Tibial nerve (tissue), 4 donors: ENCODE data around the gene TTL.

ENCODE experiments used
- EP300 ChIP-seq, 2 donors: sonication (generic); formaldehyde crosslinking; IDR thresholded peaks; one replicate each; pipeline ENCODE4 v1.6.1; 2017; ENCODE audit warnings: antibody characterized with exemption in 2 of 2, mild to moderate bottlenecking in 1 of 2
- POLR2A ChIP-seq, 2 donors: fragments of 450-650 bp; IDR thresholded peaks; one replicate each; pipeline ENCODE4 v1.6.1; 2017; ENCODE audit warnings: antibody characterized with exemption in 2 of 2, mild to moderate bottlenecking in 2 of 2, moderate library complexity in 2 of 2
- TF ChIP-seq, protein P1 (sequence below), 5 experiments: fragments of 200-600 bp in 3 of 5; fragments of 450-650 bp in 2 of 5; sonication (generic) in 3 of 5; IDR thresholded peaks; one replicate each; pipeline ENCODE4 v1.5.1; 2016 to 2019; ENCODE audit warnings: antibody characterized with exemption in 5 of 5, mild to moderate bottlenecking in 3 of 5, moderate library complexity in 2 of 5

DNA sequence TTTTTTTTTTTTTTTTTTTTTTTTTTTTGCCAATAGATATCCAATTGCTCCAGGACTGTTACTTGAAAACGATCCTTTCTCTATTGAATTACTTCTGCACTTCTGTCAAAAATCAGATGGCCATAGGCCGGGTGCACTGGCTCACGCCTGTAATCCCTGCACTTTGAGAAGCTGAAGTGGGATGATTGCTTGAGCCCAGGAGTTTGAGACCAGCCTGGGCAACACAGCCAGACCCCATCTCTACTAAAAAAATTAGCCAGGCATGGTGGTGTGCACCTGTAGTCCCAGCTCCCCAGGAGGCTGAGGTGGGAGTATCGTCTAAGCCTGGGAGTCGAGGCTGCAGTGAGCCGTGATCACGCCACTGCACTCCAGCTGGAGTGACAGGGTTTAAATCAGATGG is 98.1 kb downstream of the TTL start:
- TF ChIP-seq, protein P1, sequence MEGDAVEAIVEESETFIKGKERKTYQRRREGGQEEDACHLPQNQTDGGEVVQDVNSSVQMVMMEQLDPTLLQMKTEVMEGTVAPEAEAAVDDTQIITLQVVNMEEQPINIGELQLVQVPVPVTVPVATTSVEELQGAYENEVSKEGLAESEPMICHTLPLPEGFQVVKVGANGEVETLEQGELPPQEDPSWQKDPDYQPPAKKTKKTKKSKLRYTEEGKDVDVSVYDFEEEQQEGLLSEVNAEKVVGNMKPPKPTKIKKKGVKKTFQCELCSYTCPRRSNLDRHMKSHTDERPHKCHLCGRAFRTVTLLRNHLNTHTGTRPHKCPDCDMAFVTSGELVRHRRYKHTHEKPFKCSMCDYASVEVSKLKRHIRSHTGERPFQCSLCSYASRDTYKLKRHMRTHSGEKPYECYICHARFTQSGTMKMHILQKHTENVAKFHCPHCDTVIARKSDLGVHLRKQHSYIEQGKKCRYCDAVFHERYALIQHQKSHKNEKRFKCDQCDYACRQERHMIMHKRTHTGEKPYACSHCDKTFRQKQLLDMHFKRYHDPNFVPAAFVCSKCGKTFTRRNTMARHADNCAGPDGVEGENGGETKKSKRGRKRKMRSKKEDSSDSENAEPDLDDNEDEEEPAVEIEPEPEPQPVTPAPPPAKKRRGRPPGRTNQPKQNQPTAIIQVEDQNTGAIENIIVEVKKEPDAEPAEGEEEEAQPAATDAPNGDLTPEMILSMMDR (IDR thresholded peaks at IDR 0.05): no peak
- TF ChIP-seq POLR2A (IDR thresholded peaks at IDR 0.05) (no peak), EP300 (IDR thresholded peaks at IDR 0.05) (no peak)
